GM21529 (cell line): ENCODE measurements around the gene COX15.
"Not testable (repeated sequence)": the region's sequence is repeated elsewhere in the genome, so short reads cannot be mapped to it uniquely, and the experiment has no call there.

Source experiments
- ATAC-seq: cut with Tn5 transposase; IDR thresholded peaks from one replicate; pipeline ENCODE4 v1.9.1; 2021; ENCODE audit not compliant: unreplicated experiment

Gene COX15

DNA sequence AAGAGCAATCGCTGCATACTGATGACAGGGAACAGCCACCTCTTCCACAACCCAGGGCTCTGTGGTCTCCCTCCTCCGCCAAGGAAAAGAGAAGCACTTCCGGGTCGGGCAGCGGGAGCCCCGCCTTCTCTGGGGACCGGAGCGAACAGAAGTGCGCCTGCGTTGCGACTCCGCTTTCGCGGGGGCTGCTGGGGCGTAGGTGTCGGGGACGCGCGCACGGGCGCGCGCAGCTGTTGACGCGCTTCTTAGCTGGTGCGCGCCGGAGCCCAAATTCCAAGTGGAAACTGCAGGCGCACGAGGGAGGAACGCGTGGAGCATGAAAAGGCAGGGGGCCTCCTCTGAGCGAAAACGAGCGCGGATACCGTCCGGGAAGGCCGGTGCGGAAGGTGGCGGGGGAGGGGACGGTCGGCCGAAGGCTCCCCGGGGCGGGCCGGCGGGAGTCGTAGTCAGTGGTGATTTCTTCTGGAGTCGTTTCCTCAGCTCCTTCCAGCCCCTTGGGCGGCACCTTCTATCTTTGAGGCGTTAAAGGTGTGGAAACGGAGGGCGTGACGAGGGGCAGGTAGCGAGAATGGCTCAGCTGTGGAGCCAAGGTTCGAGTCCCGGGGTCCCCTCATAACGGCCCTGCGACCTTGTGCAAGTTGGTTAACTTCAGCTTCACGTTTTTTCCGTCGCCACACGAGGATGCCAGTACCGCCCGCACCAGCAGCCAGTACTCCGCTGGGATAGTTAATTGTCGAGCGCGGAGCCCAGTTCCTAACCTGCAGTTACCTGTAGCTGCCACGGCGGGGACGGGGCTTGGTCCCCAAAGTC, at the start of gene COX15, which contains the start of gene CUTC:
Gene COX15 (minus strand): TSS at position 95 of the 810 bp plus-strand sequence. CDS start 78 bp downstream, at position 17.
Gene CUTC (plus strand): TSS at position 202 of the 810 bp plus-strand sequence. CDS start 115 bp downstream, at position 317.
- peak; percentile 87 for ATAC-seq

GRCh38 chr10:99779335-99779734, 47.4 kb upstream of the COX15 start:
- no peak for ATAC-seq

GRCh38 chr10:99777918-99778714, 46.2 kb upstream of the COX15 start:
- ATAC-seq: no peak

GRCh38 chr10:99775850-99776249, 43.9 kb upstream of the COX15 start:
- no peak for ATAC-seq

- ATAC-seq: no peak
Measured at GRCh38 chr10:99770408-99771045, 38.6 kb upstream of the COX15 start.

DNA sequence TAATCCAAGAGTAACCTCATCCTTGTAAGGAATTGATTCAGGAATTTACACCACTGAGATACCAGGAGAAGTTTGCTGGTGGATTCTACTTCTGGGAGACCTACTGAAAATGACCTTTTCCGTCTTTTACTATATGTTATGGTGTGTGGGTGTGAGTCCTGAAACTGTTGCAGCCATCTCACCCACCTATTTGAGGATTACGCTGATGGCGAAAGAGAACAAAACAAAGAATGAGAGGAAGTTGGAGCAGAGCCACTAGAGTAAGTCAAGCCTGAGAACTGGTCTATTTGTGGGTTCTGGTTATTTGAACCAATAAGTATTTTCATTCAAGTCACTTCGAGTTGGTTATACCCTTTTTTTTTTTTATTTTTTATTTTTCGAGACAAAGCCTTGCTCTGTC, 37.8 kb upstream of the COX15 start:
- ATAC-seq: no peak

DNA sequence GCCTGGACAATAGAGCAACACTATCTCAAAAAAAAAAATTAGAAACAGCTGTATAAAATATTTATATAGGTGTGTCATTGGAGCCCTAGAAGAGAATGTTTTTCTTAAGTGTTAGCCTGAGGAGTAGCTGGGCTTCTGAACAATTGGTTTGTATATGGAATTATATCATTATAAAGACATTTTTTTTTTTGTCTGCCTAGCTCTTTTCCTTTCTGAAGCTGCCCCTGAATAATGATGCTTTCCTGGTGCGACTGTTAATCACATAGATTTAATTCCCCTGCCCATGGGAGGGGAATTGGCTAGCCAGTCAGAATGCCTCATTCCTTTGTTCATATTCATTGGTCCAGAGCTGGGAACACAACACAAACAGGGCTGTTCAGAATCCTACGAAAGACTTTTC, 36.6 kb upstream of the COX15 start:
- ATAC-seq: no peak

GRCh38 chr10:99767901-99768300, 36.0 kb upstream of the COX15 start:
- ATAC-seq: no peak

- peak; percentile 83 for ATAC-seq
Measured at GRCh38 chr10:99766302-99766681, 34.4 kb upstream of the COX15 start.

DNA sequence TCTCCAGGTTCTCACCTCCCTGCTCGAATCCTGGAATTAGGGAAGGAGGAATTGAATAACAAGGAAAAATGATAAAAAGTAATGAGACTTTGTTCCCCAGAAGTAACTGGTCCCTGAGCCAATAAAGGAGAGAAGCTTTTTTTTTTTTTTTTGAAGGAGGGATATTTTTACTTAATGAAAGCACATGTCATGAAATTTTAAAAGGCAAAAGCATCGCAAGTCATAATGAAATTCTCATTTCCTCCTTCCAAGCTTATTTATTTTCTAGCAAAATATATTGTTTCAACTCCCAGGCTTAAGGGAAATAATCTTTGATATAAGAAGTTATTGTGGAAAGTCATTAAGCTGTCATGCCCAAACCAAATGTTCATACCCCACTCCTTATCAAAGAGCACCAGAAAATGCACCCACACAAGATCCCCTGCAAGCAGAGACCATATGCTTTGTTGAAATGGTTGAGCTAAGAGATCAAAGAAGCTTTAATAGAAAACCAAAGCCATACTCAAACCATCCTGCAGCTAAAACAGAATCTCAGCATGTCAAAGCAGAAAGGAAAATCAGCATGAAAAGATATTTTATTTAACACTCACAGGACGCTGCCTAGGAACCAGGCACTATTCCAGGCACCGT, 33.9 kb upstream of the COX15 start:
- ATAC-seq: peak; percentile 39

GRCh38 chr10:99761365-99761764, 29.4 kb upstream of the COX15 start:
- no peak for ATAC-seq

DNA sequence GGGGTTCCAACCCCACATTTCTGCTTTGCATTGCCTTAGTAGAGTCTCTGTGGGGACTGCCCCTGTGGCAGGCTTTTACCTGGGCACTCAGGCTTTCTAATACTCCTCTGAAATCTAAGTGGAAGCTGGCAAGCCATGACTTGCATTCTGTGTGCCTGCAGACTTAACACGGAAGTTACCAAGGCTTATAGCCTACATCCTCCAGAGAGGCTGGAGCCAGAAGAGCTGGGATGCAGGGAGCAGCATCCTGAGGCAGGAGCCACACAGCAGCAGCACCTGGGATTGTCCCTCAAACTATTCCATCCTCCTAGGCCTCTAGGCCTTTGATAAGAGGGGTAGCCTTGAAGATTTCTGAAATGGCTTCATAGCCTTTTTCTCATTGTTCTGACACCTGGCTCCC, 28.4 kb upstream of the COX15 start:
- ATAC-seq: no peak

- ATAC-seq: no peak
Measured at GRCh38 chr10:99758211-99758891, 26.4 kb upstream of the COX15 start.

GRCh38 chr10:99756159-99756558, 24.2 kb upstream of the COX15 start:
- no peak for ATAC-seq

- no peak for ATAC-seq
Measured at GRCh38 chr10:99754670-99755069, 22.7 kb upstream of the COX15 start.

DNA sequence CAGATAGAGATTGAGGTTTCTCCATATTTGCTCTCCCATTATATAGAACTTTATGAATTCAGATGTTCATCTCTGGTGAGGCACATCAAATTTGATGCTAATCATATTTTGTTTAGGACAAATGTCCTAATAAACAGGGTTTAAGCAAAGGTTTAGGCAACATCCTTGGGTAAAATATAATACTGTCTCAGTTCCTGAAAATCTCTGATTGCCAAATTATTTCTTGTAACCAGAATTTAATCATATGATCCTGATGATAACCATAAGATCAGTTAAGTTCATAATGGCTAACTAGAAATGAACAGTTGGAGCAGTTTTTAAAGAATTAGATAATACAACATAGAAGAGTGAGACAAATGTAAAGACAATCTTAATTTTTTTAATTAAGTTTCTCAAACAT, 18.7 kb upstream of the COX15 start:
- no peak for ATAC-seq

DNA sequence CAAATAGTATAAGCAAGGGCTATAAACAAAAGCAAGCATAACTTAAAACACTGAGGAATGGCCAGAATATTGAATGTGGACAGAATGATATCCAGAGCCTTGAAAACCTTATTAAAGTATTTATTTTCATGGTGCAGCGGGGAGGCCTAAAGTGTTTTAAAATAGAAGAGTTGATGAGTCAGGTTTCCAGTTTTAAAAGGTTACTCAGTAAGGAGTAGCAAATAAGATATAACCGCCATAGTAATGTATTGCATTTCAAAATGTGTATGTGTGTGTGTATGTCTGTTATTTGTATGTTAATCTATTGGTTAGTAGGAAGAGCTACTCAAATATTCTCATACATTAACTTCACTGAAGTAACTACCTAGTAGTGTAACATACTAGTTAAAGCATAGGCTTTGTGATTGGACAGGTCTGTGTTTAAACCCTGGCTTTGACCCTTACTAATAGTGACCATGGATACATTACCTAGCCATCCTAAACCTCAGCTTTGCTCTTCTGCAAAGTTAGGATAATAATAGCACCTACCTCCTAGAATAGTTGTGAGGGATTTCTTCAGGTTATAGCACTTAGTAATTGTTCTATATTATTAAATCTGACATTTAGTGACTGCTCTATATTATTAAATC, 17.0 kb upstream of the COX15 start:
- no peak for ATAC-seq

GRCh38 chr10:99746166-99746565, 14.2 kb upstream of the COX15 start:
- not testable (repeated sequence) for ATAC-seq

DNA sequence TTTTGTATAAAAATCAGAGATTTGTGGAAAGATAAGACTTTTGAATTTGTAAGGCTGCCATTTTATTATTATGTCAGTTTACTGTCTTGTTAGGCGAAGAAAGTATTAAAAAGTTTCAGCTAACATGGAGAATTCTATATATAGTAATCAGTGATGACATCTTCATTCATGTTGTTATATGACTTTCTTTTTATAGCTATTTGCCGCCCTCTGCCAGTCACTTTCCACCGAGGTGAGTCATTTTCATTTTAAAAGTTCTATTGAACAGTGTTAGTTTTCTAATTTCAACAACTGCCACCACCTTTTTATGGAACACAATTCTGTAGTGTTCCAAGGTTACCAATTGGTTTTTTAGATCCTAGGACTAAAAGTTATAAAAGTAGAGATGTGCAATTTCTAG, 11.9 kb upstream of the COX15 start:
- no peak for ATAC-seq

DNA sequence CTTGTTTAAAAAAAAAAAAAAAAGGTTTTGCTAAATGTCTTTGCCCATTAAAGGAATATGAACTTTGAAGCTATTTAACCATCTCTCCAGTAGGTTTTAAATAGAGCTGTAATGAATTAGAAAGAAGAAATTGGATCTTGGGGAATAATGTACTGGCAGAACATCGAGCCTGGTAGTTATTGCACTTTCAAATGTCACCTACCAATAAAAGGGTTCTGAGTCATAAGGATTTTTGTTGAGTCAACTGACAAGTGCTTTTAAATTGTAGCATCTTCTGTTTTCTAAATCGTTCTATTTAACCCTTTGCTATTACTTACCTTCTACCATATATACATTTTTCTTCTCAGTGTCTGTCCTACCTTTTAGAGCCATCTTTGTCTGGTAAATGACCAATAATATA, 10.8 kb upstream of the COX15 start:
- ATAC-seq: no peak
